Astrocyte (in vitro differentiated cells and primary cell): ENCODE measurements around the gene ADM5. TPM values are rescaled to one million over a fixed set of nuclear protein-coding genes. Genes with fewer than 3 reads are reported as not detected.

Experiments used
- DNase-seq: peaks from one replicate; pipeline ENCODE4 v3.0.0-alpha.2; 2010; ENCODE audit warnings: low read depth
- FAIRE-seq: peaks from 2 replicates; lab custom pipeline; 2011; peaks lifted over from hg19 to GRCh38; lab: Jason Lieb, UNC
- H2AFZ ChIP-seq: 2 replicates; pipeline ENCODE4 v1.6.0; 2012; ENCODE audit warnings: low read depth, low read length, inconsistent platforms
- H3K27ac ChIP-seq: 2 replicates; pipeline ENCODE4 v1.5.1; 2011; ENCODE audit warnings: low read depth, low read length, inconsistent platforms
- H3K27me3 ChIP-seq: 2 replicates; pipeline ENCODE4 v1.6.0; 2011; ENCODE audit warnings: low read length, inconsistent platforms; ENCODE audit not compliant: insufficient read depth
- H3K36me3 ChIP-seq: 2 replicates; pipeline ENCODE4 v1.5.1; 2011; ENCODE audit warnings: low read length, inconsistent platforms; ENCODE audit not compliant: insufficient read depth
- H3K4me1 ChIP-seq: 2 replicates; pipeline ENCODE4 v1.5.1; 2011; ENCODE audit warnings: low read length, inconsistent platforms; ENCODE audit not compliant: insufficient read depth
- H3K4me2 ChIP-seq: 2 replicates; pipeline ENCODE4 v1.6.0; 2012; ENCODE audit warnings: low read length, inconsistent platforms
- H3K4me3 ChIP-seq: 2 replicates; pipeline ENCODE4 v1.5.1; 2011; ENCODE audit warnings: low read depth, mild to moderate bottlenecking, low read length, inconsistent platforms; ENCODE audit not compliant: insufficient read depth
- H3K79me2 ChIP-seq: 2 replicates; pipeline ENCODE4 v1.6.0; 2012; ENCODE audit warnings: mild to moderate bottlenecking, low read length, inconsistent platforms; ENCODE audit not compliant: insufficient read depth
- H3K9ac ChIP-seq: 2 replicates; pipeline ENCODE4 v1.6.0; 2012; ENCODE audit warnings: mild to moderate bottlenecking, low read length, inconsistent platforms
- H3K9me3 ChIP-seq: 2 replicates; pipeline ENCODE4 v1.5.1; 2012; ENCODE audit warnings: low read depth, mild to moderate bottlenecking, low read length, inconsistent platforms; ENCODE audit not compliant: insufficient read depth
- H4K20me1 ChIP-seq: 2 replicates; pipeline ENCODE4 v1.6.0; 2012; ENCODE audit warnings: low read length, inconsistent platforms; ENCODE audit not compliant: insufficient read depth
- H3K27ac Mint-ChIP-seq: one replicate; pipeline ENCODE4 v1.8.0; 2021; ENCODE audit warnings: mild to moderate bottlenecking, mixed read lengths; ENCODE audit not compliant: unreplicated experiment
- H3K27me3 Mint-ChIP-seq: one replicate; pipeline ENCODE4 v1.8.0; 2021; ENCODE audit warnings: low read depth, mixed read lengths; ENCODE audit not compliant: unreplicated experiment
- H3K36me3 Mint-ChIP-seq: one replicate; pipeline ENCODE4 v1.8.0; 2021; ENCODE audit warnings: low read depth, mixed read lengths; ENCODE audit not compliant: unreplicated experiment
- H3K4me1 Mint-ChIP-seq: one replicate; pipeline ENCODE4 v1.8.0; 2021; ENCODE audit warnings: low read depth, mixed read lengths; ENCODE audit not compliant: unreplicated experiment
- H3K4me3 Mint-ChIP-seq: one replicate; pipeline ENCODE4 v1.8.0; 2021; ENCODE audit warnings: mild to moderate bottlenecking, moderate library complexity, mixed read lengths; ENCODE audit not compliant: unreplicated experiment
- H3K9me3 Mint-ChIP-seq: one replicate; pipeline ENCODE4 v1.8.0; 2021; ENCODE audit warnings: mild to moderate bottlenecking, mixed read lengths; ENCODE audit not compliant: unreplicated experiment
- CTCF ChIP-seq: IDR thresholded peaks from 2 replicates; pipeline ENCODE4 v1.5.1; 2011; ENCODE audit warnings: low read depth, mild to moderate bottlenecking, inconsistent platforms, low read length, moderate library complexity; ENCODE audit not compliant: insufficient read depth
- EZH2 ChIP-seq: IDR thresholded peaks from 2 replicates; pipeline ENCODE4 v1.6.1; 2012; ENCODE audit warnings: mild to moderate bottlenecking, low read length, inconsistent platforms; ENCODE audit not compliant: insufficient read depth
- total RNA-seq: library from RNA; stranded (reverse); gene quantifications from 2 replicates; pipeline ENCODE4 v1.2.1, GENCODE V29; 2021

The ADM5 gene
- total RNA-seq, 1 donor from 2014 or later: 1.6 TPM

- H3K9ac ChIP-seq: no peak overlapping the region
- H3K27ac ChIP-seq: no peak overlapping the region
- H3K4me3 Mint-ChIP-seq: no peak overlapping the region
- no peak for DNase-seq
- H3K4me1 Mint-ChIP-seq: no peaks in the 10 kb centered on the region
- H3K27me3 ChIP-seq: no peaks in the 10 kb centered on the region
- peaks cover 63% of the 10 kb centered on the region for H4K20me1 ChIP-seq
- peaks cover 19% of the 10 kb centered on the region for H3K36me3 Mint-ChIP-seq
- H3K4me1 ChIP-seq: no peaks in the 10 kb centered on the region
- no peak for TF ChIP-seq CTCF
- TF ChIP-seq EZH2: no peak
- H3K27me3 Mint-ChIP-seq: no peaks in the 10 kb centered on the region
- FAIRE-seq: no peak
- no peak overlapping the region for H3K27ac Mint-ChIP-seq
- peaks cover 4% of the 10 kb centered on the region for H3K9me3 ChIP-seq
- no peak overlapping the region for H2AFZ ChIP-seq
- H3K4me3 ChIP-seq: no peak overlapping the region
- peaks cover 17% of the 10 kb centered on the region for H3K36me3 ChIP-seq
- no peaks in the 10 kb centered on the region for H3K9me3 Mint-ChIP-seq
- no peak overlapping the region for H3K4me2 ChIP-seq
- H3K79me2 ChIP-seq: peaks cover 17% of the 10 kb centered on the region
Measured at GRCh38 chr19:49655570-49656455, 33.6 kb upstream of the ADM5 start.

GRCh38 chr19:49656456-49657109, 32.8 kb upstream of the ADM5 start:
- H2AFZ ChIP-seq: no peak overlapping the region
- H3K27ac ChIP-seq: no peak overlapping the region
- H3K79me2 ChIP-seq: peaks cover 17% of the 10 kb centered on the region
- peaks cover 63% of the 10 kb centered on the region for H4K20me1 ChIP-seq
- peaks cover 21% of the 10 kb centered on the region for H3K36me3 ChIP-seq
- no peak for TF ChIP-seq EZH2
- no peak for TF ChIP-seq CTCF
- H3K4me2 ChIP-seq: no peak overlapping the region
- Mint-ChIP-seq H3K9me3 (no peaks in the 10 kb centered on the region), H3K4me3 (no peak overlapping the region), H3K27me3 (no peaks in the 10 kb centered on the region), H3K4me1 (no peaks in the 10 kb centered on the region), H3K36me3 (peaks cover 19% of the 10 kb centered on the region), H3K27ac (no peak overlapping the region)
- H3K4me1 ChIP-seq: no peaks in the 10 kb centered on the region
- FAIRE-seq (no peak), DNase-seq (no peak)
- no peaks in the 10 kb centered on the region for H3K27me3 ChIP-seq
- no peak overlapping the region for H3K4me3 ChIP-seq
- no peak overlapping the region for H3K9ac ChIP-seq
- H3K9me3 ChIP-seq: peaks cover 4% of the 10 kb centered on the region
